HG03439 (cell line): ENCODE data around the gene SH3TC1.

Experiments
- ATAC-seq: cut with Tn5 transposase; IDR thresholded peaks from one replicate; pipeline ENCODE4 v1.9.1; 2021; ENCODE audit warnings: mild to moderate bottlenecking, moderate library complexity; ENCODE audit not compliant: unreplicated experiment

The SH3TC1 gene

GRCh38 chr4:8259743-8260430 lies 60.8 kb downstream of the SH3TC1 start:
- no peak for ATAC-seq

- no peak for ATAC-seq
These were observed 61.6 kb downstream of the SH3TC1 start for GRCh38 chr4:8260656-8261111.

- no peak for ATAC-seq
These were observed 62.9 kb downstream of the SH3TC1 start for GRCh38 chr4:8261851-8262535.

GRCh38 chr4:8262637-8263322 lies 63.7 kb downstream of the SH3TC1 start:
- no peak for ATAC-seq

GRCh38 chr4:8263397-8263796 lies 64.3 kb downstream of the SH3TC1 start:
- ATAC-seq, result no peak

- no peak for ATAC-seq
These were observed 65.0 kb downstream of the SH3TC1 start for GRCh38 chr4:8264106-8264505.

GRCh38 chr4:8265171-8265929 lies 66.3 kb downstream of the SH3TC1 start:
- ATAC-seq, result no peak

GRCh38 chr4:8266088-8266487 lies 67.0 kb downstream of the SH3TC1 start:
- ATAC-seq, result no peak

- no peak for ATAC-seq
These were observed 67.4 kb downstream of the SH3TC1 start for GRCh38 chr4:8266508-8266907.

GRCh38 chr4:8267077-8267476 lies 68.0 kb downstream of the SH3TC1 start:
- no peak for ATAC-seq

GRCh38 chr4:8268211-8268610 lies 69.1 kb downstream of the SH3TC1 start:
- no peak for ATAC-seq

GRCh38 chr4:8268901-8269534 lies 69.9 kb downstream of the SH3TC1 start:
- ATAC-seq, result no peak

GRCh38 chr4:8269535-8270417 lies 70.7 kb downstream of the SH3TC1 start, which contains the start of gene HTRA3:
HTRA3 (plus strand) TSS chr4:8269754; CDS start chr4:8269969, 215 bp downstream.
- ATAC-seq, result no peak

- ATAC-seq, result no peak
These were observed 71.3 kb downstream of the SH3TC1 start for GRCh38 chr4:8270418-8270771.

- ATAC-seq, result no peak
These were observed 72.1 kb downstream of the SH3TC1 start for GRCh38 chr4:8270912-8271815.

- no peak for ATAC-seq
These were observed 72.7 kb downstream of the SH3TC1 start for GRCh38 chr4:8271821-8272220.

GRCh38 chr4:8272472-8273428 lies 73.7 kb downstream of the SH3TC1 start:
- ATAC-seq, result no peak

GRCh38 chr4:8273450-8273849 lies 74.4 kb downstream of the SH3TC1 start:
- ATAC-seq, result no peak
